GM12892 (cell line): ENCODE data around the gene PSAT1.

Experiments used
- POLR2A ChIP-seq: IDR thresholded peaks from 2 replicates; pipeline ENCODE4 v1.6.1; 2011; ENCODE audit warnings: low read depth, low read length, control low read depth
- POLR2AphosphoS5 ChIP-seq: IDR thresholded peaks from 2 replicates; pipeline ENCODE4 v1.6.1; 2011; ENCODE audit warnings: low read depth, low read length, control low read depth

DNA sequence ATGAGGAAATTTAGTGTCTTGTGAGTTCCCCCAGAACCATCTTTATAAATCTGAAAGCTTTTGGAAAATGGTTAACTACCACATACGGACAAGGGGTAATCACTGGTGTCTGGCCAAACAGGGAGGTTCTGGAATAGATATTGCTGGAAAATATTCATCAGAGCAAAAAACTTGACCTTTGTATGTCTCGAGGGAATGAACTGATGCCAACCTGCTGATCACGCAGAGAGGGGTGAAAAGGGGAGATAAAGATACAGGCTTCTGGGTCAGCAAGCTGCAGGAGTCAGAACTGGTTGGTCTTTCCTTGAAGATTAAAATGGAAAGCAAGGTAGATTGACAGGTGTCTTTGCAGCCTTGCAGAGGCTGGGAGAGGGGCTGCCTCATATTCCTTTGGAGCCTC is 35.5 kb downstream of the PSAT1 start:
- no peak for TF ChIP-seq POLR2AphosphoS5
- TF ChIP-seq POLR2A: no peak
